ENCODE data around the gene MT1M.

Gene MT1M

GRCh38 chr16:56629531-56629930 is 2.9 kb upstream of the MT1M start:
- no peak for DNase-seq

- no peak for DNase-seq
Measured at GRCh38 chr16:56630134-56630533, 2.3 kb upstream of the MT1M start.

GRCh38 chr16:56631197-56631596 is 1.3 kb upstream of the MT1M start:
- no peak for DNase-seq

- no peak for DNase-seq
Measured at GRCh38 chr16:56631832-56632155, 665 bp upstream of the MT1M start.

GRCh38 chr16:56632848-56633365 is 448 bp downstream of the MT1M start:
- DNase-seq: no peak

GRCh38 chr16:56633535-56633934 is 1.1 kb downstream of the MT1M start:
- no peak for DNase-seq

GRCh38 chr16:56634715-56635440 is 2.4 kb downstream of the MT1M start:
- no peak for DNase-seq

GRCh38 chr16:56635441-56635967 is 3.0 kb downstream of the MT1M start:
- no peak for DNase-seq

GRCh38 chr16:56636616-56637413 is 4.4 kb downstream of the MT1M start:
- DNase-seq: no peak

GRCh38 chr16:56637814-56638750 is 5.6 kb downstream of the MT1M start, which contains the start of gene MT1A:
Gene MT1A, plus strand, starts transcription at chr16:56638666. Its CDS starts 73 bp downstream, at chr16:56638739.
- peak; percentile 83 for DNase-seq

GRCh38 chr16:56639045-56639444 is 6.6 kb downstream of the MT1M start:
- no peak for DNase-seq

- no peak for DNase-seq
Measured at GRCh38 chr16:56640076-56640475, 7.6 kb downstream of the MT1M start.

- DNase-seq: no peak
Measured at GRCh38 chr16:56641166-56641565, 8.7 kb downstream of the MT1M start.

GRCh38 chr16:56643080-56643778 is 10.8 kb downstream of the MT1M start:
- peak; percentile 85 for DNase-seq

- no peak for DNase-seq
Measured at GRCh38 chr16:56643833-56644232, 11.4 kb downstream of the MT1M start.

GRCh38 chr16:56645311-56645710 is 12.9 kb downstream of the MT1M start:
- DNase-seq: no peak

- DNase-seq: no peak
Measured at GRCh38 chr16:56645838-56646237, 13.4 kb downstream of the MT1M start.

GRCh38 chr16:56647641-56648431 is 15.4 kb downstream of the MT1M start:
- DNase-seq: no peak

GRCh38 chr16:56649271-56649670 is 16.8 kb downstream of the MT1M start:
- DNase-seq: no peak

GRCh38 chr16:56649820-56650219 is 17.4 kb downstream of the MT1M start:
- no peak for DNase-seq

- no peak for DNase-seq
Measured at GRCh38 chr16:56651586-56651985, 19.1 kb downstream of the MT1M start, which contains the start of gene MT1B. Gene MT1B, plus strand, starts transcription at chr16:56651886. Its CDS starts 68 bp downstream, at chr16:56651954.

Data from islet precursor cell (in vitro differentiated cells).